Measurements from ENCODE around the gene HSF5.
"Not testable (repeated sequence)": the region's sequence is repeated elsewhere in the genome, so short reads cannot be mapped to it uniquely, and the experiment has no call there.

The HSF5 gene

GRCh38 chr17:58516644-58517377 lies 28.6 kb upstream of the HSF5 start:
- DNase-seq: no peak

- DNase-seq: no peak
Observed at GRCh38 chr17:58515286-58515685, 27.1 kb upstream of the HSF5 start.

GRCh38 chr17:58514770-58515157 lies 26.6 kb upstream of the HSF5 start:
- no peak for DNase-seq

GRCh38 chr17:58513965-58514769 lies 26.0 kb upstream of the HSF5 start, which contains the start of gene MTMR4:
MTMR4 (minus strand) TSS chr17:58514638; CDS start chr17:58514407, 231 bp downstream.
- peak; percentile 73 to 78 for DNase-seq

GRCh38 chr17:58513267-58513964 lies 25.2 kb upstream of the HSF5 start:
- DNase-seq: peak; percentile 24 to 37

GRCh38 chr17:58510075-58510474 lies 21.9 kb upstream of the HSF5 start:
- DNase-seq: no peak

- no peak for DNase-seq
Observed at GRCh38 chr17:58508341-58509067, 20.3 kb upstream of the HSF5 start.

- DNase-seq: no peak
Observed at GRCh38 chr17:58507123-58507634, 19.0 kb upstream of the HSF5 start.

- DNase-seq: no peak
Observed at GRCh38 chr17:58506354-58507080, 18.3 kb upstream of the HSF5 start.

GRCh38 chr17:58504826-58505351 lies 16.7 kb upstream of the HSF5 start:
- DNase-seq: no peak

- DNase-seq: no peak
Observed at GRCh38 chr17:58503866-58504265, 15.7 kb upstream of the HSF5 start.

GRCh38 chr17:58503134-58503533 lies 14.9 kb upstream of the HSF5 start:
- not testable (repeated sequence) for DNase-seq

- no peak for DNase-seq
Observed at GRCh38 chr17:58501451-58501850, 13.2 kb upstream of the HSF5 start.

- DNase-seq: no peak
Observed at GRCh38 chr17:58498177-58498828, 10.1 kb upstream of the HSF5 start.

GRCh38 chr17:58493506-58493905 lies 5.3 kb upstream of the HSF5 start:
- no peak for DNase-seq

GRCh38 chr17:58492238-58493121 lies 4.3 kb upstream of the HSF5 start:
- no peak for DNase-seq

- no peak for DNase-seq
Observed at GRCh38 chr17:58491510-58492045, 3.4 kb upstream of the HSF5 start.

GRCh38 chr17:58488428-58488890 lies 251 bp upstream of the HSF5 start:
- no peak for DNase-seq

GRCh38 chr17:58484600-58484999 lies 3.6 kb downstream of the HSF5 start:
- DNase-seq: no peak

GRCh38 chr17:58481798-58482197 lies 6.4 kb downstream of the HSF5 start:
- DNase-seq: not testable (repeated sequence)

Measured in stimulated activated CD4-positive, alpha-beta T cell treated with anti-CD3 and anti-CD28 coated beads, Interleukin-4, amount 100 ng/mL, for 4 hours (primary cell).